OCI-LY1 (cell line): ENCODE results near the gene RAD51B.

Source experiments
- EZH2 ChIP-seq: fragments of 200-600 bp; sonication (generic), shearing (Covaris generic); IDR thresholded peaks from 2 replicates; pipeline ENCODE4 v1.8.0; 2017; ENCODE audit warnings: borderline replicate concordance, mixed run types, mild to moderate bottlenecking, antibody characterized with exemption, low read length, moderate library complexity, mixed read lengths
- TF ChIP-seq, protein P1 (sequence below): fragments of 200-600 bp; sonication (generic), shearing (Covaris generic); IDR thresholded peaks from 2 replicates; pipeline ENCODE4 v1.5.1; 2017; ENCODE audit warnings: mild to moderate bottlenecking, antibody characterized with exemption, low read length, moderate library complexity, mixed read lengths

DNA sequence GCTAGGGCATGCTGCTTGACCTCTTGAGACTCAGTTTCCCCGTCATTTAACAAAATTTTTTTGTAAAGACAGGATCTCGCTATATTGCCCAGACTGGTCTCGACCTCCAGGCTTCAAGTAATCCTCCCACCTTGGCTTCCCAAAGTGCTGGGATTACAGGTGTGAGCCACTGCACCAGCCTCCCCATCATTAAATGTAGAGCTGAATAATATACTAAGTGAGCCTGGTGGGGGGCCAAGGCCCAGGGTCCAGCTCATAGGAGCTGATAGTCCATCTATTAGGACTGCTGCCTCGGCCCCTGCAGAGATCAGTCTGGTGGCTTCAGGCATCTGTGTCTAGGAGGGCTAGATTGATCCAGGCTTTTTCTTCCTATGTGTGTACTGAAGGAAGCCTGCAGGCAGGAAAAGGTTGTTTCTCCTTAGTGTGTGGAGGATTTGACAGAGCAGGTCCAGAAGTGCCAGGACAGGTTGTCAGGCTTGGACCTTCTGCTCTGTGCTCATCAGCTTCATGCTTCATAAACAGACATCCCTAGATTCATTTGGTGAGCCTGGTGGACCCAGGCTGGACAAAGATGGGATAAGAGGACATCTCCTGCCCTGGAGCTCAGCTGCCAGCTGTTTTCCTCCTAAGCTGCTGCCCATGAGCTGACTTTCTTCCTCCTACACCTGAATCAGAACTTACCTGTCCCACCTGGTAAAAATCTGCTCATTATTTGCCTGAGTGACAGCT is 837.9 kb downstream of the RAD51B start:
- TF ChIP-seq EZH2, result no peak
- TF ChIP-seq, protein P1, sequence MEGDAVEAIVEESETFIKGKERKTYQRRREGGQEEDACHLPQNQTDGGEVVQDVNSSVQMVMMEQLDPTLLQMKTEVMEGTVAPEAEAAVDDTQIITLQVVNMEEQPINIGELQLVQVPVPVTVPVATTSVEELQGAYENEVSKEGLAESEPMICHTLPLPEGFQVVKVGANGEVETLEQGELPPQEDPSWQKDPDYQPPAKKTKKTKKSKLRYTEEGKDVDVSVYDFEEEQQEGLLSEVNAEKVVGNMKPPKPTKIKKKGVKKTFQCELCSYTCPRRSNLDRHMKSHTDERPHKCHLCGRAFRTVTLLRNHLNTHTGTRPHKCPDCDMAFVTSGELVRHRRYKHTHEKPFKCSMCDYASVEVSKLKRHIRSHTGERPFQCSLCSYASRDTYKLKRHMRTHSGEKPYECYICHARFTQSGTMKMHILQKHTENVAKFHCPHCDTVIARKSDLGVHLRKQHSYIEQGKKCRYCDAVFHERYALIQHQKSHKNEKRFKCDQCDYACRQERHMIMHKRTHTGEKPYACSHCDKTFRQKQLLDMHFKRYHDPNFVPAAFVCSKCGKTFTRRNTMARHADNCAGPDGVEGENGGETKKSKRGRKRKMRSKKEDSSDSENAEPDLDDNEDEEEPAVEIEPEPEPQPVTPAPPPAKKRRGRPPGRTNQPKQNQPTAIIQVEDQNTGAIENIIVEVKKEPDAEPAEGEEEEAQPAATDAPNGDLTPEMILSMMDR, result no peak
